ENCODE measurements around the gene COL25A1. TPM values are rescaled to one million over a fixed set of nuclear protein-coding genes. Genes with fewer than 3 reads are reported as not detected.

COL25A1 gene
- total RNA-seq, 1 experiment from 2014 or later: 4.2 TPM

- H3K23me2 ChIP-seq (ENCODE audit: insufficient read length, low read depth, low read length, poor library complexity, severe bottlenecking): no peaks in the 10 kb centered on the region
- H2BK20ac ChIP-seq (ENCODE audit: low read depth, low read length, poor library complexity, severe bottlenecking): no peak overlapping the region
- H2BK5ac ChIP-seq (ENCODE audit: insufficient read length, low read length): no peak overlapping the region
- no peak overlapping the region for H2AFZ ChIP-seq (ENCODE audit: low read length)
- no peaks in the 10 kb centered on the region for H3K4me1 Mint-ChIP-seq
- H3K79me1 ChIP-seq (ENCODE audit: insufficient read depth, low read depth, low read length, poor library complexity, severe bottlenecking): no peaks in the 10 kb centered on the region
- H2BK15ac ChIP-seq (ENCODE audit: low read depth, low read length): no peak overlapping the region
- no peak overlapping the region for H3K27ac ChIP-seq (ENCODE audit: insufficient read length, low read depth, low read length)
- no peaks in the 10 kb centered on the region for H3K27me3 ChIP-seq (ENCODE audit: insufficient read depth, low read length)
- H3K4me3 Mint-ChIP-seq: no peak overlapping the region
- TF ChIP-seq CTCF (conservative IDR thresholded peaks at IDR 0.05): no peak
- H4K5ac ChIP-seq (ENCODE audit: insufficient read length, low read depth, low read length): no peak overlapping the region
- no peak overlapping the region for H3T11ph ChIP-seq (ENCODE audit: low read length)
- H3K4me1 ChIP-seq (ENCODE audit: insufficient read depth, low read length): no peaks in the 10 kb centered on the region
- peaks cover under 1 to 4% (median under 1%) of the 10 kb centered on the region in 3 experiments; a peak in 6 of 7 replicates for H3K36me3 Mint-ChIP-seq (ENCODE audit: insufficient read depth in 1 of 3, low read depth in 3 of 3)
- no peaks in the 10 kb centered on the region for H3K9me3 ChIP-seq (ENCODE audit: control insufficient read depth, low read depth, low read length)
- H4K8ac ChIP-seq (replicated peaks; ENCODE audit: insufficient read length, low read depth, low read length): no peak overlapping the region
- no peaks in the 10 kb centered on the region for H4K20me1 ChIP-seq (ENCODE audit: control insufficient read depth, insufficient read depth, insufficient read length)
- no peak overlapping the region for H3K23ac ChIP-seq (ENCODE audit: insufficient read length, low read depth, low read length)
- no peak overlapping the region for H3K4ac ChIP-seq (ENCODE audit: low read depth, low read length)
- no peak overlapping the region for H3K9ac ChIP-seq (ENCODE audit: extremely low read depth, insufficient read length, low read length)
- no peaks in the 10 kb centered on the region for H3K27me3 Mint-ChIP-seq (ENCODE audit: low read depth)
- H2BK120ac ChIP-seq (ENCODE audit: low read depth, low read length, poor library complexity, severe bottlenecking): no peak overlapping the region
- no peak overlapping the region for H3K18ac ChIP-seq (ENCODE audit: insufficient read length, low read depth, low read length)
- no peak for DNase-seq
- no peak overlapping the region for H3K14ac ChIP-seq (ENCODE audit: insufficient read depth, low read length)
- H2BK12ac ChIP-seq (ENCODE audit: insufficient read length, low read depth, low read length): no peak overlapping the region
- no peak overlapping the region for H2AK5ac ChIP-seq (ENCODE audit: insufficient read length, low read length)
- H4K91ac ChIP-seq (ENCODE audit: insufficient read length, low read depth, low read length): no peak overlapping the region
- peaks cover 4 to 5% of the 10 kb centered on the region in 2 experiments; a peak in 4 of 5 replicates for H3K9me3 Mint-ChIP-seq
- H3K4me2 ChIP-seq (ENCODE audit: insufficient read depth, insufficient read length, low read length): no peak overlapping the region
- no peaks in the 10 kb centered on the region for H3K79me2 ChIP-seq (ENCODE audit: insufficient read depth, low read length)
- no peak overlapping the region for H3K56ac ChIP-seq (ENCODE audit: insufficient read length, low read depth, low read length)
- H3K27ac Mint-ChIP-seq: no peak overlapping the region
- WGBS (ENCODE audit: extremely low coverage, insufficient read length, low lambda C conversion rate): no CpG with 5 or more reads among the region's 5 CpGs
Measured at GRCh38 chr4:109027016-109027500, 275.4 kb downstream of the COL25A1 start.
